Spinal cord (tissue), 10 donors: ENCODE results near the gene CRACDL. TPM values are rescaled to one million over a fixed set of nuclear protein-coding genes. Genes with fewer than 3 reads are reported as not detected.

ENCODE experiments used
- DNase-seq, 6 donors: peaks; one replicate each; pipeline versions ENCODE4 v3.0.0 to v3.0.0-alpha.2; 2013 to 2015; ENCODE audit warnings: low spot score in 6 of 6, low read depth in 4 of 6
- H3K27ac ChIP-seq: one replicate; pipeline ENCODE4 v1.5.1; 2013; ENCODE audit warnings: low read depth, low read length, control low read depth
- H3K27me3 ChIP-seq: one replicate; pipeline ENCODE4 v1.6.1; 2013; ENCODE audit warnings: low read length; ENCODE audit not compliant: control insufficient read depth, insufficient read depth
- H3K36me3 ChIP-seq: one replicate; pipeline ENCODE4 v1.6.1; 2013; ENCODE audit warnings: low read length; ENCODE audit not compliant: control insufficient read depth, insufficient read depth
- H3K4me1 ChIP-seq: one replicate; pipeline ENCODE4 v1.6.1; 2013; ENCODE audit warnings: low read length; ENCODE audit not compliant: control insufficient read depth, insufficient read depth
- H3K4me3 ChIP-seq: one replicate; pipeline ENCODE4 v1.5.1; 2013; ENCODE audit warnings: low read depth, low read length, control low read depth
- H3K9me3 ChIP-seq: one replicate; pipeline ENCODE4 v1.6.1; 2013; ENCODE audit warnings: low read length; ENCODE audit not compliant: control insufficient read depth, insufficient read depth
- WGBS: methylation state at CpG from one replicate; pipeline ENCODE4 v1.1.5; 2013; ENCODE audit warnings: missing lambda C conversion rate; ENCODE audit not compliant: insufficient coverage; 5-methylcytosine and 5-hydroxymethylcytosine counted together
- polyA plus RNA-seq, 2 donors: library from polyadenylated mRNA; unstranded; fragments of 120-200 nt; gene quantifications; one replicate each; pipeline ENCODE4 v1.2.1, GENCODE V29; 2013; ENCODE audit not compliant: insufficient read length in 2 of 2
- total RNA-seq, 2 donors: library from RNA; depleted of rRNA in 1 of 2; stranded (reverse); fragments of 120-200 nt in 1 of 2; fragments of >200 nt in 1 of 2; gene quantifications; one replicate each; pipeline versions ENCODE4 v1.2.3 to v1.2.4, GENCODE V29; 2013 to 2014
- donor health status: healthy.

Gene CRACDL
- total and polyA plus RNA-seq, 4 donors, result 1.9 to 3.9 (median 2.4) TPM

- Histone ChIP-seq H3K27ac (no peak overlapping the region), H3K36me3 (no peaks in the 10 kb centered on the region), H3K27me3 (no peaks in the 10 kb centered on the region), H3K4me1 (no peaks in the 10 kb centered on the region), H3K4me3 (no peak overlapping the region), H3K9me3 (no peaks in the 10 kb centered on the region)
- 96% methylated on average over 10 of the region's 10 CpGs for WGBS
- no peak for DNase-seq
Observed at GRCh38 chr2:98928242-98928641, 7.8 kb downstream of the CRACDL start.

DNA sequence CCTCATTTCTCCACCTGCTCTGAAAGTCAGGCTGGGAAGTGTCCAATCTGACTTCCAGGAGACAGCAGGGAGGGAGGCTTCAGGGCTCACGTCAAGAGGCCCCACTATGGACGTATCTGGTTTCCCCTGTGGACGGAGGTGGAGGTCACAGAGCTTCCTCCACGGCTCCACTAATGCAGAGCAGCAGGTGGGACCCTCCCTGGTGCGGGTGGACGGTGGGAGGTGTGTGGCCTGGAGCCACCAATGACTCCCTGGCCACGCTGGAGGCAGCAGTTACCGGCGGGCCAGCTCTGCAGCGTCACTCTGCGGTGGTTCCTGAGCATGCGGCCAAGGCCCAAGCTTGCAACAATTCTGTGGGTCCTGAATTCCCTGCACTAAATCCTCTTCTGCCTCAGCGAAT is 9.0 kb downstream of the CRACDL start:
- H3K4me1 ChIP-seq, result peaks cover 4% of the 10 kb centered on the region
- H3K9me3 ChIP-seq, result no peaks in the 10 kb centered on the region
- H3K4me3 ChIP-seq, result no peak overlapping the region
- no peaks in the 10 kb centered on the region for H3K27me3 ChIP-seq
- WGBS, result 85% methylated on average over 10 of the region's 13 CpGs
- no peak for DNase-seq
- no peak overlapping the region for H3K27ac ChIP-seq
- H3K36me3 ChIP-seq, result no peaks in the 10 kb centered on the region

- no peak for DNase-seq
- peaks cover 4% of the 10 kb centered on the region for H3K4me1 ChIP-seq
- no peak overlapping the region for H3K27ac ChIP-seq
- no peaks in the 10 kb centered on the region for H3K36me3 ChIP-seq
- WGBS, result 91% methylated on average over 5 of the region's 12 CpGs
- H3K9me3 ChIP-seq, result no peaks in the 10 kb centered on the region
- H3K4me3 ChIP-seq, result no peak overlapping the region
- no peaks in the 10 kb centered on the region for H3K27me3 ChIP-seq
Observed at GRCh38 chr2:98926601-98927000, 9.4 kb downstream of the CRACDL start.

GRCh38 chr2:98924910-98925309 is 11.1 kb downstream of the CRACDL start:
- no peaks in the 10 kb centered on the region for H3K27me3 ChIP-seq
- no peak overlapping the region for H3K4me3 ChIP-seq
- WGBS, result no CpG with 5 or more reads among the region's 4 CpGs

DNA sequence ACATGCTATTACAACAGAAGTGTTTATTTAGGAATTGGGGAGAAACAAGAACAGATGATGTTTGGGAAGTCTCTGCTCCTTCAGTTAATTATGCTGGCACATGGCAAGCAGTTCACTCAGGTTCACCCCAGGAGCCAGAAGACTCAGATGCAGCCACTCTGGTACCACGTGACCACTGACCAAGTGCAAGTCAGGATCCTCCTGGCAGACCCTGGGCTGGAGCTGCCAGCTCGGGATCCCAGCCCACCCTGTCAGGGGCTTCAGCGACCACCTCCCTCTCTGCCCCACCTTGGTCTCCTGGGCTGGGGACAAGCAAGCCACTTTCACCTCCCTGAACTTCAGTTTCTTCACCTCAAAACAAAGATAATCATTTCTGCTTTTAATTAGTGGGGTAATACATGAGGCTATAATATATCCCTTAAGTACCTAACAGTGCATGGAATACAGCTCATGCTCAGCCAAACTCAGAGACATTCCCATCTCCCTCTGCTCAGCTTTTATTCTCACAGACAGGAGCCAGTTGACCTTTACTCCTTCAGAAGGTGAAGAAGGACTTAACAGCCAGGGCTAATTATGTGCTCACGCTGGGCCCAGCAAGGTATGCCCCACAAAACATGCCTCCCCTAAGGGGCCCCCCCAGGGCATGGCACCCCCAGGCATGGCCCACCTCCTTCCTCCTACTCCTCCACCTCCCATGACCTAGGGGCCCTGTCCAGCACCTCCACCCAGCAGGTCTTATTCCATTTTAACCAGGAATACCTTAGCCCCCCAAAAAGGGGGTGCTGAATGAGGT is 11.8 kb downstream of the CRACDL start:
- Histone ChIP-seq H3K4me3 (no peak overlapping the region), H3K36me3 (no peaks in the 10 kb centered on the region), H3K4me1 (peaks cover 4% of the 10 kb centered on the region), H3K27me3 (no peaks in the 10 kb centered on the region), H3K27ac (no peak overlapping the region), H3K9me3 (no peaks in the 10 kb centered on the region)
- DNase-seq, result no peak
- WGBS, result 88% methylated on average over 3 of the region's 4 CpGs

More at GRCh38 chr2:98924910-98925309, 11.1 kb downstream of the CRACDL start:
- Histone ChIP-seq H3K4me1 (peaks cover 4% of the 10 kb centered on the region), H3K9me3 (no peaks in the 10 kb centered on the region), H3K27ac (no peak overlapping the region), H3K36me3 (no peaks in the 10 kb centered on the region)
- DNase-seq, result no peak

- no peaks in the 10 kb centered on the region for H3K27me3 ChIP-seq
- no peak overlapping the region for H3K27ac ChIP-seq
- no CpG with 5 or more reads among the region's 1 CpG for WGBS
- H3K36me3 ChIP-seq, result no peaks in the 10 kb centered on the region
- no peak for DNase-seq
- H3K4me1 ChIP-seq, result peaks cover 4% of the 10 kb centered on the region
- H3K4me3 ChIP-seq, result no peak overlapping the region
- no peaks in the 10 kb centered on the region for H3K9me3 ChIP-seq
Observed at GRCh38 chr2:98923244-98923940, 12.6 kb downstream of the CRACDL start.

GRCh38 chr2:98921062-98921461 is 15.0 kb downstream of the CRACDL start:
- Histone ChIP-seq H3K9me3 (no peaks in the 10 kb centered on the region), H3K27ac (no peak overlapping the region), H3K36me3 (no peaks in the 10 kb centered on the region), H3K27me3 (no peaks in the 10 kb centered on the region), H3K4me3 (no peak overlapping the region), H3K4me1 (peaks cover 10% of the 10 kb centered on the region)
- DNase-seq, result no peak
- 91% methylated on average over 6 of the region's 9 CpGs for WGBS

- H3K36me3 ChIP-seq, result no peaks in the 10 kb centered on the region
- no peak overlapping the region for H3K27ac ChIP-seq
- H3K4me3 ChIP-seq, result no peak overlapping the region
- no peaks in the 10 kb centered on the region for H3K27me3 ChIP-seq
- WGBS, result 44% methylated on average over 2 of the region's 4 CpGs
- H3K9me3 ChIP-seq, result no peaks in the 10 kb centered on the region
- peaks cover 42% of the 10 kb centered on the region for H3K4me1 ChIP-seq
- DNase-seq, result peak in 2 of 6 donors; percentile 56 to 83
Observed at GRCh38 chr2:98917031-98917471, 19.0 kb downstream of the CRACDL start.

GRCh38 chr2:98915751-98916358 is 20.2 kb downstream of the CRACDL start:
- no peak overlapping the region for H3K27ac ChIP-seq
- DNase-seq, result peak in 1 of 6 donors; percentile 45
- H3K36me3 ChIP-seq, result no peaks in the 10 kb centered on the region

More at GRCh38 chr2:98915751-98916358, 20.2 kb downstream of the CRACDL start:
- Histone ChIP-seq H3K4me1 (peaks cover 45% of the 10 kb centered on the region), H3K27me3 (no peaks in the 10 kb centered on the region), H3K9me3 (no peaks in the 10 kb centered on the region), H3K4me3 (no peak overlapping the region)
- 55% methylated on average over 7 of the region's 9 CpGs for WGBS
